Choroid plexus epithelial cell (primary cell): ENCODE data around the gene ARMH4.

ENCODE experiments used
- DNase-seq: peaks from one replicate; pipeline ENCODE4 v3.0.0-alpha.2; 2010; ENCODE audit warnings: low read depth
- H3K4me3 ChIP-seq: 2 replicates; pipeline ENCODE4 v1.5.1; 2011; ENCODE audit warnings: low read depth, mild to moderate bottlenecking, control low read depth, low read length, moderate library complexity
- TF ChIP-seq, protein P1 (sequence below): conservative IDR thresholded peaks from 2 replicates; pipeline ENCODE4 v1.5.1; 2011; ENCODE audit warnings: low read depth, mild to moderate bottlenecking, control low read depth, inconsistent platforms, low read length, moderate library complexity

ARMH4 gene

DNA sequence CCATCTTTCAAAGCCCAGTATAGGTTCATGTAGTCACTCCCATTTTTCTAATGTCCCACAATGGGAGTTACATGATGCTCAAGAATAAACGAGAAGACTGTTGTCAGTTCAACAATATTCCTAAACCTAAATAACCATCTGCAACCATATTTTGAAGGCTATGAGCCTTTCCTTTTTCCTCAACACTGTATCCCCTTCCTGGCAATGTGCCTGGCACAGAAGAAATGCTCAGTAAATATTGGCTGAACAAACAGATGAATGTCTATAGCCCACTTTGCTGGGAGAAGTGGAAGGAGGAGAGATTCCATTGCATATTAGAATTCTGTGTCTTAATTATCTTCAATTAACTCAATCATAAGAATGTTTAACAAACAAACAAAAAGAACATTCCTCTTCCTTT lies 6.1 kb downstream of the ARMH4 start:
- H3K4me3 ChIP-seq = no peak overlapping the region
- no peak for DNase-seq
- TF ChIP-seq, protein P1, sequence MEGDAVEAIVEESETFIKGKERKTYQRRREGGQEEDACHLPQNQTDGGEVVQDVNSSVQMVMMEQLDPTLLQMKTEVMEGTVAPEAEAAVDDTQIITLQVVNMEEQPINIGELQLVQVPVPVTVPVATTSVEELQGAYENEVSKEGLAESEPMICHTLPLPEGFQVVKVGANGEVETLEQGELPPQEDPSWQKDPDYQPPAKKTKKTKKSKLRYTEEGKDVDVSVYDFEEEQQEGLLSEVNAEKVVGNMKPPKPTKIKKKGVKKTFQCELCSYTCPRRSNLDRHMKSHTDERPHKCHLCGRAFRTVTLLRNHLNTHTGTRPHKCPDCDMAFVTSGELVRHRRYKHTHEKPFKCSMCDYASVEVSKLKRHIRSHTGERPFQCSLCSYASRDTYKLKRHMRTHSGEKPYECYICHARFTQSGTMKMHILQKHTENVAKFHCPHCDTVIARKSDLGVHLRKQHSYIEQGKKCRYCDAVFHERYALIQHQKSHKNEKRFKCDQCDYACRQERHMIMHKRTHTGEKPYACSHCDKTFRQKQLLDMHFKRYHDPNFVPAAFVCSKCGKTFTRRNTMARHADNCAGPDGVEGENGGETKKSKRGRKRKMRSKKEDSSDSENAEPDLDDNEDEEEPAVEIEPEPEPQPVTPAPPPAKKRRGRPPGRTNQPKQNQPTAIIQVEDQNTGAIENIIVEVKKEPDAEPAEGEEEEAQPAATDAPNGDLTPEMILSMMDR = no peak

DNA sequence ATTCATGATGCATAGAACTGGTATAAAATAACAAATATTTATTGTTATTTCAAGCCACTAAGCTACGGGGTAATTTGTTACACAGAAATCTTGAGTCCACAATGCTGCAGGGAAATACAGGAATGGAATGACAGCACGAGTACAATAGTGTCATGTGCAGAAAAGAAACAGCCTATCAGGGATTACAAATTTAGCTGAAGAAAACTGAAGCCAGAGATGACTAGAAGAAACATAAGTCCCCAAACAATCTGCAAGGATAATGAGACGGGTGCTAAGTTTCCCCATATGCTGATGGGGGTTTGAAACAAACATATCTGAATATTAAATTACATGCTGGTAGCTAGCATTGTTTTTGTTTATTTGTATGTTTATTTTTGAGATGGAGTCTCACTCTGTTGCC lies 8.9 kb downstream of the ARMH4 start:
- no peak overlapping the region for H3K4me3 ChIP-seq
- no peak for DNase-seq
- TF ChIP-seq, protein P1 = no peak

DNA sequence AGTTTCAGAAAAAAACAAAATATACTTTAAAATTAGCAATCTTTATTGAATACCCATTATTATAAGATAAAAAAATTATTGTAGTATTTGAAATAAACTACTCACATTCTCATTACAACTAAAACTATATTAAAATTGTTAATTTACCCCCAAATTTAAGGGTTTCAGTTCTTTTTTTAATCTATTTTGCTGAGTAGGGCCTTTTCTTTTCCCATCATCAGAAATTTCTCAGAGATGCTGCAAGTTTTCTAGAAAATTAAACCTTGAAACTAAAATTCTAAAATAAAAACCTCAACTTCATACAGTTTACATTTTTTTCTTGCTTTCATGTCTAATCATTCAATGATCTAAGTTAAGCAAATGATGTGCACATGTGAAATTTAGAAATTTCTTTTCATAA lies 10.1 kb downstream of the ARMH4 start:
- no peak for DNase-seq
- TF ChIP-seq, protein P1 = no peak
- H3K4me3 ChIP-seq = no peak overlapping the region

DNA sequence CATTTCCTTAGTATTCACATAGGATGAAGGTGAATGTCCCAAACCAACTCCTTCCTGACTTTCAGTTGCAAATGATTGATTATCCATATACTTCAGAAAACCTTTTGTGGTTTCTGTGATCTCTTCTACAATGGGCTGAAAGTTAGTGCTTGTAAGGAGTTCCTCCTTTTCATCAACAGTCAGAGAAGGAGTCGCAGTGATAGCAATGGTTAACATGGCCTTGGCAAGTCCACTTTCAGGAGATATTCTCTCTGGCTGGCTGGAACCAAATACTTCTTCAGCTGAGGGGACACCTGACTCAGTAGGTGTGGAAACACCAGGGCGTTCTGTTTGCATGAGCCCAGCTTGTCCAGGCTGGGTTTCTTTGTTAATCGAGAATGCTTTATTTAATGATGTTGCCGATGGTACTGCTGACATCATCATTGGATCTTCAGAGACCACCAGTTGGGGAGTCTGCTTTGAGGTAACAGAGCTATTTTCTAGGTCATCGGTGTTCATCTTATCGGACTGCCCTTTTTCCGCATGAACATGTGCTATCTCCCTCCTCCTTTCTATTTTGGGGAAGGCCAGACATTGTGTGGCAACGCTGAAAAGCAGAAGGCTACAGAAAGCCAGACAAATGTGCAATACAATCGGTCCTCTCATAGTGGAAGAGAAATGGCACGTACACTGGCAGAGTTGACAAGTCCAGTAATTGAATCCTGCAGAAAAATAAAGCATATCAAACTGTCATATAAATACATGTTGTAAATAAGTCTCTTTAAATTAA lies 13.1 kb downstream of the ARMH4 start:
- no peak overlapping the region for H3K4me3 ChIP-seq
- TF ChIP-seq, protein P1 = no peak
- DNase-seq = no peak

DNA sequence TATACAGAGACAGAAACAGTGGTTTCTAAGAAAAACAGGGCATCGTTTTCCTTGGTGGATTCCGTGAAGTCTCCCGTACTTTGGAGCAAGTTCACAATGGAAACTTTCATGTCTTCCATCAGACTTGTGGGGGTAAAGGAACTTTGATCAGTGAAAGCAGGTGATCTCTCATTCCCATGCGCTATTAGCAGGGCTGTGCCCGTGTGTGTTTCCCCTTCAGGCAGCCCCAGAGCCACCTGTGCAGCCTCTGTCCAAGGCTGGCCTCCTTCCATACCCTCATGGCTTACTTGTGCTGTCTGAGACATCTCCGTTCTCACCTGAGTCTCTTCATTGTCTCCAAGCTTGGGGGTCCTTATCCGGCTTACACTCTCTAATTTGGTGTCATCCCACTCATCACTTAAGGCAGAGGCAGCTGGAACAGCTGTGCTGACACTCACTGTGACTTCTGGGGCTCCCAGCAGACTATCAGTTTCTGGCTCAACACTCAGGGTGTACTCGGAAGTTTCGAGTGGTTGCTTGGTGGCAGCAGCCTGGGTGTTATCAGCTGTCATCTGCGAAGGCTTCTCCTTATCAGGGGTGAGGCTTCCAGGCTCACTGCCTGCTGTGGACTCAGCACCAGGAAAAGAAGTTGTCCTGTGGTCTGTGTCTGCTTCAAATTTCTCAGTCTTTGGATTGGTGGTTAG lies 13.8 kb downstream of the ARMH4 start:
- H3K4me3 ChIP-seq = no peak overlapping the region
- TF ChIP-seq, protein P1 = no peak
- DNase-seq = no peak

DNA sequence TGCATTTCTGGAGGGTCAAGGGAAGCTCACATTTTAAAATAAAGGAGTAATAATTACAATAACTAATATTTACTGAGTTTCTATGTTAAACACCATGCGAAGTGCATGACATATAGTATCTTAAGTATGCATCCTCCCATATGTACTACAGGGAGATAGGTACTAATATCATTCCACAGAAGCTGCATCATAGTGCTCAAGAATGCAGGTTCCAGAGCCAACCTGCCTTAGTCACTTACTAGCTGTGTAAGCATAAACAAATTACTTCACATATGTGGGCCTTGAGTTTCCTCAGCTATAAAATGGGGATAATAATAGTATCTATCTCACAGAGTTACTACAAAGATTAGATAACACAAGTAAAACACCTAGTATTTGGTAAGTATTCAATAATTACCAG lies 18.3 kb downstream of the ARMH4 start:
- peak; percentile 84 for DNase-seq
- H3K4me3 ChIP-seq = no peak overlapping the region
- TF ChIP-seq, protein P1 = no peak
